Fibroblast of lung (primary cell): ENCODE measurements around the gene NEK6.

Source experiments
- CTCF ChIP-seq, 2 donors: IDR thresholded peaks in 1 of 2; conservative IDR thresholded peaks in 1 of 2; 1 replicate in 1 of 2; 2 replicates in 1 of 2; pipeline ENCODE4 v1.5.1; 2011 to 2012; ENCODE audit warnings: low read length in 2 of 2, control low read depth in 1 of 2, inconsistent platforms in 1 of 2, low read depth in 1 of 2, mild to moderate bottlenecking in 1 of 2
- EZH2 ChIP-seq: IDR thresholded peaks from 2 replicates; pipeline ENCODE4 v1.5.1; 2012; ENCODE audit warnings: low read length, control low read depth, mild to moderate bottlenecking; ENCODE audit errors: missing control alignments

GRCh38 chr9:124292696-124293593 is 35.2 kb downstream of the NEK6 start:
- no peak for TF ChIP-seq CTCF (conservative IDR thresholded peaks at IDR 0.05 in 1 of 2, IDR thresholded peaks at IDR 0.05 in 1 of 2; ENCODE audit: low read depth in 1 of 2, low read length in 2 of 2)
- no peak for TF ChIP-seq EZH2
